NCI-H1930 (cell line): ENCODE data around the gene LITAFD.
"Not testable (repeated sequence)": the region's sequence is repeated elsewhere in the genome, so short reads cannot be mapped to it uniquely, and the experiment has no call there.

ENCODE experiments used
- DNase-seq, 2 experiments: peaks; one replicate each; lab custom pipeline; 2025; lab: John Stamatoyannopoulos, UW

Gene LITAFD

GRCh38 chr16:8872967-8873865, 8.9 kb upstream of the LITAFD start:
- no peak for DNase-seq

DNA sequence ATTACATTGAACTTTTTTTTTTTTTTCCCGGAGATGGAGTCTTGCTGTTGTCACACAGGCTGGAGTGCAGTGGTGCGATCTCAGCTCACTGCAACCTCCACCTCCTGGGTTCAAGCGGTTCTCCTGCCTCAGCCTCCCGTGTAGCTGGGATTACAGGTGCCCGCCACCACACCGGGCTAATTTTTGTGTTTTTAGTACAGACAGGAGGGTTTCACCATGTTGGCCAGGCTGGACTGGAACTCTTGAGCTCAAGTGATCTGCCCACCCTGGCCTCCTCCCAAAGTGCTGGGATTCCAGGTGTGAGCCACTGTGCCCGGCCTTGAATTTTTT, 8.3 kb upstream of the LITAFD start:
- DNase-seq = not testable (repeated sequence)

DNA sequence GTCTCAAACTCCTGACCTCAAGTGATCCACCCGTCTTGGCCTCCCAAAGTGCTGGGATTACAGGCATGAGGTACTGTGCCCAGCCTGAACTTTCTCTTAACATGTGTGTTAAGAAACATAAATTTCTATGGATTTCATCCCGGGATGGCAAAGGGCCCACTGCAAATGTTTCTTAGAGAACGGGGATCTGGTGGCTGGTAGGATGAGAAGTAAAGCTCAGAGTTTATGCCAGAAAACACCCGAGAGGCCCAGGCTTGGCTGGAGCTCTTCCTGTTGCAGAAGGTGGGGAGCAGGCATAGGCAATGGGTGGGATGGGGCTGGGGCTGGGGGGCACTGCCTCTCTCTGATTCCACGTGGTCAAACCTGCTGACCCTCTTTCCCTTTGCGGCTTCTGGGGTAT, 7.8 kb upstream of the LITAFD start:
- no peak for DNase-seq

DNA sequence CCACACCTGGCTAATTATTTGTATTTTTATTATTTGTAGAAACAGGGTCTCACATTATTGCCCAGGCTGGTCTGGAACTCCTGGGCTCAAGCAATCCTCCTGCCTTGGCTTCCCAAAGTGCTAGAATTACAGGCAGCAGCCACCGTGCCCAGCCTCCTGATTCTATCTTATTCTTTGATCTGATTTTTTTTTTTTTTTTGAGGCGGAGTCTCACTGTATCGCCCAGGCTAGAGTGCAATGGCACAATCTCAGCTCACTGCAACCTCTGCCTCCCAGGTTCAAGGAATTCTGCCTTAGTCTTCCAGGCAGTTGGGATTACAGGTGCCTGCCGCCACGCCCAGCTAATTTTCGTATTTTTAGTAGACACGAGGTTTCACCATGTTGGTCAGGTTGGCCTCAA, 6.8 kb upstream of the LITAFD start:
- not testable (repeated sequence) for DNase-seq

- DNase-seq = no peak
Observed at GRCh38 chr16:8877894-8878522, 4.1 kb upstream of the LITAFD start.

- DNase-seq = no peak
Observed at GRCh38 chr16:8878523-8878911, 3.6 kb upstream of the LITAFD start.

DNA sequence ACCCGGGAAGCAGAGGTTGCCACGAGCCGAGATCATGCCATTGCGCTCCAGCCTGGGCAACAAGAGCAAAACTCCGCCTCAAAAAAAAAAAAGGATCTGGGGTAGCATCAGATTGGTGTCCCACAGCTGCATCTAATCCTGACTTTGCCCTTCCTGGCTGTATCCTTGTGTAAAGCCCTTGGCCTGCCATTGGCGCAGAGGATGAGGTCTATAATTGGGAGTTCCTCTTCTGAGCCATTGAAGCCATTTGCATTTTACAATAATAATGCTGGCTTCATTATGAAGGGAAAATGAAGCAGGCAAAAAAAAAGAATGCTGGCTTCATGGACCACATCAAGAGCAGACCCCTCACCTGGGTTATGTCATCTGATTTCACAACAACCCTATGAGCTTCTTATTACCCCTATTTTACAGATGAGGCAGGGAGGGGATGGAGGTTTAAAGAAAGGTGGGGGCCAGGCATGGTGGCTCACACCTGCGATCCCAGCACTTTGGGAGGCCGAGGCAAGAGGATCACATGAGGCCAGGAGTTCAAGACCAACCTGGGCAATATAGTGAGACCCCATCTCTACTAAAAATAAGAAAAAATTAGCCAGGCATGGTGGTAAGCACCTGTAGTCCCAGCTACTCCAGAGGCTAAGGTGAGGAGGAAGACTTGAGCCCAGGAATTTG, 1.2 kb upstream of the LITAFD start:
- DNase-seq = no peak

DNA sequence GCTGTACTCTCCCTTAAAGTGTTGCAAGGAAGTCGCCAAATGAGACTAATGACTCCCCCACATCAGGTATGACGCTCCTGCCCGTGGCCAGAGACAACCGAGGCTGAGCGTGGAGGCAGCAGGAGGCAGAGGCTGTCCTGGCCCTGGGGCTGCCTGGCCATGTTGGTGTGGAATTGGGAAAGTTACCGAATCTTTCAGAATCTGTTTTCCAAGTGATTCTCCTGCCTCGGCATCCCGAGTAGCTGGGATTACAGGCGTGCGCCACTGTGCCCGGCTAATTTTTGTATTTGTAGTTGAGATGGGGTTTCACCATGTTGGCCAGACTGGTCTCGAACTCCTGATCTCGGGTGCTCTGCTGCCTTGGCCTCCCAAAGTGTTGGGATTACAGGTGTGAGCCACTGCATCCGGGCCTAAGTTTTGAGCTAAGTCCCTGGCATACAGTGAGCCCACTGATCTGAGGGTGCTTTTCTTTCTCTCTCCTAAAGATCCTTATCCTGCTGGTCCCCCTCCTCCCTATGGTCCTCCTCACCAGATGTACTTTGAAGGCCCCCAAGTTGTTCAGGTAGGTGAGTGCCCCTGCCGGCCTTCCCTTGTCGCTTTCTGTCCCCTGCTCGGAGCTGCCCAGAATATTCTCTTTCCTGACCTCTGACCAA, 700 bp downstream of the LITAFD start:
- no peak for DNase-seq

DNA sequence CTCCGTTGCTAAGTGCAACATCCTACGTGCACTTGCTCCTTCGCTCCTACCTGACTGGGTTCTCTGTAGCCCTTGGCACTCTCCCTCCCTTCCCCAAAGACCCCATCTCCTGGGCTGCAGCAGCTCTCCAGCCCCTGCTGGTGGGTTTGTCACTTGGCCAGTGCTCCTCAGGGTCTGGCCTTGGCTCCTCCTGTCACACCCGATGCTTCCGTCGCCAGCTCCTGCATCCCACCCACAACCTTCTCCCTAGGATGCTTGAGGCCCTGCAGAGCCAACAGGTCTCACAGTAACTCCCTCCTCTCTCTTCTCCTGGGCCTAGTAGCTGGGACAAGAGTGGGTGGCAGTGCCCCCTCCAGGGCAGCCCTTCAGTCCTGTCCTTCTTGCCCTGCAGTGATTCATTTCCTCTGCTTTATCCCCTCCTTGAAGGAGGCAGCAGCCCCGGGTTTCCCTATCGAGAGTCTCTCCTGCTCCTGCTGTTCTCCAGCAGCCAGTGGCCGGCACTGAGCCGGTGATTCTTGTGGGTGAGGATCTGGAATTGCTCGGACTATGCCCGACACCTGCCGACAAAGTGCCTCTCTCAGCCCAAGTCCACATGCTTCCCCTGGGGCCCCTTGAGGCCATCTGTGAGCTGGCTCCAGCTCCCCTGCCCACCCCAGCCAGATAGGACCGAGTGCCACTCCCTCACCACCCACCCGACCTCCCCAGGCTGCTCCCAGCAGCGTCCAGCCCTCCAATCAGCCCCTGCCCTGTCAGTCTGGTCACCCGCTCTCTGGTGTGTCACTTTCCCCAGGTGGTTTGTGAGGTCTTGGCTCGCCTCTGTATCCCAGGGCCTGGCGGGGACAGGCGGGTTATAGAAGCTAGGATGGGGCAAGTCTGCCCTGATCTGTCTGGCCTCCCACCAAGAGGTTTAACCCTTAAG, 3.8 kb downstream of the LITAFD start:
- no peak for DNase-seq

DNA sequence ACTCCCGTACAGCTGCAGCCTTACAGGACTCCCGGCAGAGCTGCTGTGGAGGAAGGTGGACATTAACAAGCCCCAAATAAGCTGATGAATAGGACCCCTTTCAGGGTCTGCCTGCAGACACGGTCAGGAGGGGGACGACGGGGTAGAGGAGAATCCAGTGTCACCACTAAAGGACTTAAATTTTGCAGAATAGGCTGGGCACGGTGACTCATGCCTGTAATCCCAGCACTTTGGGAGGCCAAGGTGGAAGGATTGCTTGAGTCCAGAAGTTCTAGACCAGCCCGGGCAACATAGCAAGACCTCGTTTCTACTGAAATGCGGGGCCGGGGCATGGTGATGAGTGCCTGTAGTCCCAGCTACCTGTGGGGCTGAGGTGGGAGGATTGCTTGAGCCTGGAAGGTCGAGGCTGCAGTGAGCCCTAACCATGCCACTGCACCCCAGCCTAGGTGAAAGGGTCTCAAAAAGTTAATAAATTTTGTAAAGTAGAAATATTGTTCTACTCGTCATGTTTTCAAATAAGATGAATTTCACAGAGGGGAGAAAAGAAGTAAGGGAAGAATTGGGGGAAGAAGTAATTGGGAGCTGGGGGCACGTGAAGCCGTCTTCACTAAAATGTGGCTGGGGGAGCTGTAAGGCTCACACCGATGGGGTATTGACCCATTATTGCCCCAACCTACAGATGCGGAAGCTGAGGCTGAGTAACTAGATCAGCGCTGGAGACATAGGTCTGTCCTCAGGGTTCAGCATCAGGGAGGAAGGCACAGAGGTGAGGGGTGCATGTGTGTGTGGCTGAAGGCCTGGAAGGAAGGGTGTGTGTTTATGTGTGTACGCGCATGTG, 4.7 kb downstream of the LITAFD start:
- DNase-seq = no peak

DNA sequence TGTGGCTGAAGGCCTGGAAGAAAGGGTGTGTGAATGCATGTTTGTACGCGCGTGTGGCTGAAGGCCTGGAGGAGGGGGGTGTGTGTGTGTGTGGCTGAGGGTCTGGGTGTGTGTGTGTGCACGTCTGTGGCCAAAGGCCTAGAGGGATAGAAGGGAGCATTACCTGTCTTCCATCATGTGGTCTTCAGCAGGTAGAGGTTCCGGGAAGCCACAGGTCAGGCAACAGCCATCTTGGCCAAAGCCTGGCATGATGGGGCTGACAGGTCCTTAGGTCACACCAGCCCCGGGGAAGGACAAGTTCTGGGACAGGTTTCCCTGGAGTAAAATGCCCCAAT, 5.2 kb downstream of the LITAFD start:
- no peak for DNase-seq

- no peak for DNase-seq
Observed at GRCh38 chr16:8887952-8888560, 5.9 kb downstream of the LITAFD start.

- no peak for DNase-seq
Observed at GRCh38 chr16:8888951-8889892, 7.1 kb downstream of the LITAFD start.

DNA sequence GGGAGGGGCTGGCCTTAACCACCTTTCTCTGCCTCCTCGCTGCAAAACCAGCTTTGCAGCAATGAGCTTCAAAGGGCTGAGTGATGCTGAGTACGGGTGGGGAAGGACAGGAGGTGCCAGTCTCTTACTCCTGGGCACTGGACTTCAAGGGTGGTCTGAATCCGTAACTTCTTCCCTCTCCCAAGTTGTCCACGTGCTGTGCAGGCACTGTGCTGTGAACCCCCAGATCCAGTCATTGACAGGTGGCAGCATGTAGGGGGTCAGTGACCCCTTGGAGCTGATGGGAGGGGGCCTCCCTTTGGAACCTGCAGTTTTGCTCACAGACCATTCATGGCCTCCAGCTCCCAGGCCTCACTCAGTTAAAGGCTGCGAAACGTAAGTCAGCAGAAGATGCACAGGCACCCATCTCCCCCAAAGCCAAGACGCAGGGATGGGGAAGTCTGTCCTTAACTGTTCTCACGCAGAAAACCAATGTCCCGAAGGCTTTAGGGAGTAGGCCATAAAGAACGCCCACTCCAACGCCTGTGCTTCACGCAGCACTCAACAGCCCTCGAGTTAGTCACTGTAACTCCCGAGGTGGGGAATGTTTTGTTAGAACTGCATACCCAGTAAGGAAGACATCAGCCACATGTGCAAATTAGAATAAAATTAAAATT, 7.9 kb downstream of the LITAFD start:
- no peak for DNase-seq

GRCh38 chr16:8890549-8890921, 8.4 kb downstream of the LITAFD start:
- no peak for DNase-seq

GRCh38 chr16:8892101-8892575, 10.0 kb downstream of the LITAFD start:
- DNase-seq = no peak

GRCh38 chr16:8893426-8893825, 11.3 kb downstream of the LITAFD start:
- DNase-seq = no peak

DNA sequence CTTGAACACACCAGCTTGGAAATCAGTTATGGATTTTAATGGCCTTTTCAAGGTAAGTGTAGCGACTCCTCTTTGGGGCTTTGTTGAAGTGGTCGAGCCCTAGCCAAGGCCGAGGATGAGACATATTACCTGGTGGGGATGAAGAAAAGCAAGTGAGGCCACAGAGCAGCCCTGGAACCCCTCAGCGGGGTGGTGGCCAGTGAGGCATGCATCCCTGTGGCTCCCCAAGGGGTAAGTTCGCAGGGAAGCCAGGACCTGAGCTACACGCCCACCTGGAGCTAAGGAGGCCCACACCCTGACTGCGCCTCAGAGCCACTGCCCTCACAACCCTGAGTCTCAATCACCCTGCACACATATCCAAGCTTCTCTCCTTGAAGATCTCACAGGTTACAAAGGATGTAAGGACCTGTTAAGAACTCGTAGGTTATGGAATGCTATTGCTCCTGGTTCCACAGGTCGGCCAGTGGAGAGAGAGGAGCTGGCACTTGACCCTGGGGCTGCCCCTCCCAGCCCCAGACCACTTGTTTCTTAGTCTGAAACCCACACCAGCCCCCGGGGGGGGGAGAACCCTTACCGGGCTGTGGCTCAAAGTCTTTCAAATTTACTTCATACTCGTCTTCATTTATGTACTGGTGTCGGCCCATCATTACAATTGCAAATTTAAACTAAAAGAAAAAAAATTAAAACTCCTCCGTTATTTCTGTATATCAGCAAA, 12.0 kb downstream of the LITAFD start:
- no peak for DNase-seq
